ENCODE measurements around the gene ZZZ3.
"Not testable (repeated sequence)": the region's sequence is repeated elsewhere in the genome, so short reads cannot be mapped to it uniquely, and the experiment has no call there.

ZZZ3 gene

GRCh38 chr1:77682460-77683159 lies at the start of gene ZZZ3:
Gene ZZZ3 (minus strand): TSS chr1:77682658. CDS start chr1:77633354, 49,304 bp downstream.
- peak; percentile 92 for DNase-seq

DNA sequence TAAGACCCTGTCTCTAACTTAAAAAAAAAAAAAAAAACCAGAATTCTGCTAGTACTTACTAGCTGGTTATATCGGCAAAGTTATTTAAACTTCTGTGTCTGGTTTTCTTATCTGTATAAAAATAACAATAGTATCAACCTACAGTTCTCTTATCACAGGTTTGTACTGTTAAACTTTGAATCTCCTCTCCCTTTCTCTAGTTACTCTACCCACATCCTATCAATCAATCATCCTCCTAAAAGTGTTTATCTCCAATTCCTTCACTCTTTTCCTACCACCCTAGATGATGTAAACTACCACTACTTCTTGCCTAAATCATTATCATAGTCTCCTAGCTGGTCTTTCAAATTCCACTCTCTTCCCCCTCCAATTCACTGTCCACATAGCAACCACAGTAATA lies 49.6 kb upstream of the ZZZ3 start:
- DNase-seq: no peak

GRCh38 chr1:77725706-77726105 lies 43.2 kb upstream of the ZZZ3 start:
- DNase-seq: no peak

- DNase-seq: no peak
Measured at GRCh38 chr1:77718181-77718580, 35.7 kb upstream of the ZZZ3 start.

DNA sequence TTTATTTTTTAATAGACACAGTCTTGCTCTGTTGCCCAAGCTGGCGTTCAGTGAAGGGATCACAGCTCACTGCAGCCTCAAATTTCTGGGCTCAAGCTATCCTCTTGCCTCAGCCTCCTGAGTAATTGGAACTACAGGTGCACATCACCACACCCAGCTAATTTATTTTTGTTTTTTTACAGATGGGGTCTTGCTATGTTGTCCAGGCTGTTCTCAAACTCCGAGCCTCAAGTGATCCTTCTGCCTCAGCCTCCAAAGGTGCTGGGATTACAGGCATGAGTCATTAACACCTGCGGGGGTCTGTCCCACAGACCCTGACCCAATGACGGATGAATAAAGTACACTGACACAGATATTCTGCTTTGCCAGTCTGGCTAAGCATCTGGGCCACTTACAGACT lies 33.6 kb upstream of the ZZZ3 start:
- DNase-seq: no peak

DNA sequence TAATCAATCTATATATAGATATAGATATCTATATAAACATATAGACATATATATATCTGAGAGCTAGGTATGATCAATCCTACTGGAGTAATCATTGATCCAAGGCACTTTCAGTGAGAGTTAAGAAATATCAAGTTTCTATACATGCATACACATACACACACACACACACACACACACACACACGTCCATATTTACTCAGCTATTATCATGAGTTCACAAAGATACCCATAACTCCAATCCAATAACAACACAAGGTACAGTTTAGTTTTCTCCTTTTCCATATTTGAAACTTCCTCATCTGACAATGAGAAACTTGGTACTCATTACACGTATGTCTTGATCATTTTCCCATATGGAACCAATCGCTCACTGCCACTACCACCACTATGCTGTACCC lies 27.3 kb upstream of the ZZZ3 start:
- no peak for DNase-seq

- DNase-seq: no peak
Measured at GRCh38 chr1:77706321-77706720, 23.9 kb upstream of the ZZZ3 start.

GRCh38 chr1:77704736-77705135 lies 22.3 kb upstream of the ZZZ3 start:
- no peak for DNase-seq

- not testable (repeated sequence) for DNase-seq
Measured at GRCh38 chr1:77699673-77700072, 17.2 kb upstream of the ZZZ3 start.

DNA sequence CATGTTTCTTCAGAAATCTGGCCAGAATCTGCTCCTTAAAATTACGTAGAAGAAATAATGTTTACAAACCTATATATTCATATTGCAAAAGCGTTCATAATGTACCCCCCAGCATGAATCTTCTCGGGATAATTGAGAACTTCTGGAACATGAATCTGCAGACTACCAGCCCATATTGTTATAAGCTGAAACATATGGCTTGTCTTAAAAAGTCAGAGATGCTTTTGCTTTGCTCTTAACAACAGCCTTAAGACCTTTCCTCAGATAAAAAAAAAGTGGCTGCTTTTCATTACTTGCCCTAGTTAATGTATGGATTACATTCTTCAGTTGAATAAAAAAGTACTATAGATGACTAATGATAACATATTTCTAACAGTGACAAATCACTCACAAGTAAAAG lies 15.0 kb upstream of the ZZZ3 start:
- DNase-seq: no peak

DNA sequence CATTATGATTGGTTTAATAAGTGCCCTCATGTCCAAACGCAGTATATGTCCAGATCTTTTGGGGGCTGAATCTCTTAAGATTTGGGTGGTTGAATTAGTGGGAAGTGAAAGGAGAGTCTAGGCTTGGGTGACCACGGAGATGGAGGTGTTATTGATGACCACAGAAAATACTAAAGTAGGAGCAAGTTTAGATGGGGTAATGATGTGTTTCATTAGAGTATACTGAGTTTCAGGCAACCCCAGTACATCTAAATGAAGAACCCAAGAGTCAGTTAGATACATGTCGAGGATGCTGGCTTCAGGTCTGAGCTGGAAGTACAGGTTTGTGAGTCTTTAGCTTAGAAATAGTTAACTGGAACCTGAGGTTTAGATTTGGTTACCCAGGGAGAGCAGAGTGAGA lies 6.5 kb upstream of the ZZZ3 start:
- no peak for DNase-seq

DNA sequence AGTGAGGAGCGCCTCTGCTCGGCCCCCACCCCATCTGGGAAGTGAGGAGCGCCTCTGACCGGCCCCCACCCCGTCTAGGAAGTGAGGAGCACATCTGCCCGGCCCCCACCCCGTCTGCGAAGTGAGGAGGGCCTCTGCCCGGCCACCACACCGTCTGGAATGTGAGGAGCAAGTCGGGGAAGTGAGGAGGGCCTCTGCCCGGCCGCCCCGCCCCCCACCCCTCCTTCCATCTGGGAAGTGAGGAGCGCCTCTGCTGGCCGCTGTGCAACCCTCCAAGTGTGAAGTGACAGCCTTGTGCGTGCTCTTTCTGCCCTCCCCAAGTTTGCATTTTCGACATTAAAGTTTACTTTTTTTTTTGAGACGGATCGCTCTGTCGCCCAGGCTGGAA lies 5.1 kb upstream of the ZZZ3 start:
- no peak for DNase-seq

- no peak for DNase-seq
Measured at GRCh38 chr1:77686796-77687518, 4.5 kb upstream of the ZZZ3 start.

DNA sequence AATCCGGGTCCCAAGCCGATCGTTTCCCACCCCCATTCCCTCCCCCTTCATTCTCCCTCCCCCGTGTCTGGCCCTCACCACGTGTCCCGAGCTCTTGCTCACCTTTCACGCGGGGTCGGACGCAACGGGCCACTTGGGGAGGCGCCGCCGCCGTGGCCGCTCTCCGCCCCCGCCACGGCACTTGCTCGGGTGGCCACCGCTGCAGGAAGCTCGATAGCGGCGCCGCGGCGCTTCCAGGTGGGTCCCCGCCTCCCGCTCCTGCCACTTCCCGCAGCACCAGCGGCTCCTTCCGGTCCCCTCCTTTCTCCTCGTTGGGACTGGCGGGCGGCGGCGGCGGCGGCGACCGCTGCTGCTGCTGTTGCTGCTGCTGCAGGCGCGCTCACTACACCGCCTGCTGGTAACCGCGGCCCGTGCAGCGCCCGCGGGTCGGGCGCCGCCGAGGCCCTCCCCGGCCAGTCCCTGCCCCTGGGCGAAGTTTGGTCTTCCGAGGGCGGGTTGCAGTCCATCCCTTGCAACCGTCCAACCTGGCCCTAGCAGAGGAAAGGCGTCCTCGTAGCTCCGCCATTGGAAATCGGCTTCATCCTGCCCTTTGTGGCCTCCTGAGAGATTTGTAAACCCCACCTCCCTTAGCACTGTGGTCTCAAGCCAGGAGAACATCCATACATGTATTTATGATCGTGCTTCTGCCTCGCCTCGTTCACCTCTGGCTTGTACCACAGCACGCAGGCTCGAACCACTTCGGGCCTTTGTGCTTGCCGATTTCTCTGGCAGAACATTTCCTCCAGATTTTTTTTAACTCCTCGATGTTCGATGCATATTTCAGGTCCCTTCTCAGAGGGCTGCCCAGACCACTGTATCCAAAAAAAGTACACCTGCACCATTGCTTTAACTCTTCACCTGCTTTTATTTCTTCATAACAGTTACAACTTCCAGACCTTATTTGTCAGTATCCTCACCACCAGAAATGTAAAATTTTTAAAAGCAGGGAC lies 996 bp upstream of the ZZZ3 start:
- DNase-seq: peak; percentile 94

DNA sequence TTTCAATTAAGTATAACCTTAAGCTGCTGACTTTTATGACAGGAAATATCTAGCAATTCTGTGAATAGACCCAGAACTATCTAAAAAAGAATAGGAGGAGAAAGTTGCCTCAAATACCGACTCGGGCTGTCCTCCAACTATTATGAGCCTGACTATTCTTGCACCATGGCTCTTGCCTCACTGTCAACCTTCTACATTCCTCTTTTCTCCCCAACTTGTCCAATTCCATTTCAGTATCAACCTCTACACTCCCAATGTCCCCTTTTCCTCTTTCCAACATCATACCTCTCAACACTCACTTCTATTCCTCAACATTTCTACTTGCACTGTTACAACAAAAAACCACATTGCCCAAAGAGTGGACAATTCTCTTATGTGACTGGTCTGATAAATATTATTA lies 2.3 kb downstream of the ZZZ3 start:
- no peak for DNase-seq

DNA sequence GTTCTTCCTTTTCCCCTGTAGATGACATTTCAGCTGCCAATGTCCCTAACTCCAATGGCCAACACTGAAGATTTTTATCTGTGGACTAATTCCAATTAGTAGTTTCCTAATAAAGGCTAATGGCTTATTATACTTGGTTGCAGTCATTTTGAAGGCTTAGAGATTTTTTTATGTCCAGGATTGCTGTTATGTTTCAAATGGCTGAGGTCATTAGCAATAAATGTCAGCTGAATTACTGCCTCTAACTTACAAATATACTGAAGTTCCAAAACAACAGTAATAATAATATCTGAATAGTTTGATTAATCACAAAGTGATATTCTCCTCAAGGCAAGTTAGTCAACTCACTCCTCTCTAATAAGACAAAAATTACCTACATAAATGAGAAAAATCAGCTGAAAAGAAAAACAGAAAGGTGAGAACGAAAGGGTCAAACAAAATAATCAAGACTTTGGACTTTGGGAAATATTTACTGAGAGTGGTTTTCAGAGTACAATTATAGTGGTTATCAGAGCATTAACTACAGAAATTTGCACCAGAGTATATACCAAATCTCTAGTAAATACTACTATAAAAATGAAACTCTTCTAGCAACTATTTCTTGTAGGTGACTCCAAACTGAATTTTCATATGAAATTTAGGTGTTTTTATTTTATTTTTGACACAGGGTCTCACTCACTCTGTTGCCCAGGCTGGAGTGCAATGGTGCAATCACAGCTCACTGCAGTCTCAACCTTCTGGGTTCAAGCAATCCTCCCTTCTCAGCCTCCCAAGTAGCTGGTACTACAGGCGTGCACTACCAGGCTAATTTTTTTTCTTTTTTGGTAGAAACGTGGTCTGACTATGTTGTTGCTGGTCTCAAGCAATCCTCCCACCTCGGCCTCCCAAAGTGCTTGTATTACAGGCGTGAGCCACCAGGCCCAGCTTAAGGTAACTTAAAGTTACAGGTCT lies 3.5 kb downstream of the ZZZ3 start:
- no peak for DNase-seq

GRCh38 chr1:77674807-77675206 lies 7.7 kb downstream of the ZZZ3 start:
- not testable (repeated sequence) for DNase-seq

GRCh38 chr1:77673716-77674355 lies 8.6 kb downstream of the ZZZ3 start:
- no peak for DNase-seq

- no peak for DNase-seq
Measured at GRCh38 chr1:77673030-77673429, 9.4 kb downstream of the ZZZ3 start.

DNA sequence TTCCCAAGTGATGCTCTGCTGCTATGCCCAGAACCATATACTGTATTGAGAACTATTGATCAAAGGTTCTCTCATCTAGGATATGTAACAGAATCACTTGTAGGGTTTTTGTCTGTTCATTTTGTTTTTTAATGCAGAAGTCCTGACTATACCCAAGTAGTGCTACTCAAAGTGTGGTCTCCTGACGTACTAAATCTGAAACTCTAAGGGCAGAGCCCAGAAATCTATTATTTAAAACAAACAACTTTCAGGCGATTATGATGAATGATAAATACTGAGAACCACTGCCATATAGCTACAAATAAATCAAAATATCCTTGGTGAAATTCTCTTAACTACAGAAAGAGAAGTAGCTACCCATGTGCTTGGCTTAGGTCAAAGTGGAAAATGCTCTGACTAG lies 10.1 kb downstream of the ZZZ3 start:
- DNase-seq: no peak

DNA sequence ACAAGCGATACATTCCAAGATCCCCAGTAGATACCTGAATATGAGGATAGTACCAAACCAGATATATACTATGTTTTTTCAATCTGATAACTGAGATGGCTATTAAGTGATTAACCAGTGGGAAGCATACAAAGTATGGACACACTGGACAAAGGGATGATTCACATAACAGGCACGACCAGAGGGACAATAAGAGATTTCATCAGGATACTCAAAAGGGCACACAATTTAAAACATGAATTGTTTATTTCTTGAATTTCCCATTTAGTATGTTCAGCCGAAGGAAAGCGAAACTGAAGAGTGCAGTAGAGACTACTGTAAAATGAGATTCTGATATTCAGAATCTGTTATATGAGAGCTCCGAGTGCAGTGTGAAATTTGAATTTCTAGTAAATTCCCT lies 10.6 kb downstream of the ZZZ3 start:
- DNase-seq: no peak

DNA sequence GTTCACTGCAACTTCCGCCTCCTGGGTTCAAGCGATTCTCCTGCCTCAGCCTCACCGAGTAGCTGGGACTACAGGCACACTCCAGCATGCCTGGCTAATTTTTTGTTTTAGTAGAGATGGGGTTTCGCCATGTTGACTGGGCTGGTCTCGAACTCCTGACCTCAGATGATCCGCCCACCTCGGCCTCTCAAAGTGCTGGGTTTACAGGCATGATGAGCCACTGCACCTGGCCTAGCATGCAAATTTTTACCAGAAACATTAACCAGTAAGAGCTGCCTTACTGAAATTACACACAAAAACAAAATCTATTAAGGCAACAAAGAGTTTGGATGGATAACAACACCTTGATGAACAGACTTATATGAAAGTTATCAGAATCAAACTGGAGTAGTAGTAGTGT lies 12.1 kb downstream of the ZZZ3 start:
- DNase-seq: no peak

Data from stimulated activated CD4-positive, alpha-beta T cell treated with anti-CD3 and anti-CD28 coated beads, Interleukin-1b, Interleukin-23, amount 100 ng/mL, for 48 hours (primary cell).